PC-3 (cell line): ENCODE data around the gene PTEN. TPM values are rescaled to one million over a fixed set of nuclear protein-coding genes. Genes with fewer than 3 reads are reported as not detected.

Source experiments
- ATAC-seq: fragments of 200-7000 bp; cut with Tn5 transposase; 2 replicates; pipeline ENCODE4 v1.9.1; 2020; ENCODE audit warnings: mild to moderate bottlenecking, moderate library complexity
- BruUV-seq: library from RNA; stranded (reverse); fragments of 400-500 nt; replicated peaks from 2 replicates; lab custom pipeline; 2021; lab: Mats Ljungman, UMichigan
- CTCF ChIA-PET: fragments of 300-600 bp; sonication (Branson Sonifier 250); formaldehyde crosslinking; loops from one replicate; lab custom pipeline; 2022; ENCODE audit warnings: antibody characterized with exemption; lab: Charles Lee
- POLR2A ChIA-PET: fragments of 300-600 bp; sonication (Branson Sonifier 250); formaldehyde crosslinking; loops from one replicate; lab custom pipeline; 2022; ENCODE audit warnings: antibody characterized with exemption; ENCODE audit not compliant: unreplicated experiment; lab: Charles Lee
- DNase-seq: peaks from one replicate; pipeline ENCODE4 v3.0.0-alpha.2; 2015
- H2AFZ ChIP-seq: fragments of 300-600 bp; sonication (generic); 2 replicates; pipeline ENCODE4 v1.6.0; 2016; ENCODE audit warnings: antibody characterized with exemption, low read length
- H3F3A ChIP-seq: fragments of 300-600 bp; sonication (generic); one replicate; pipeline ENCODE4 v1.6.0; 2017; ENCODE audit warnings: antibody characterized with exemption, low read length, control low read depth, mild to moderate bottlenecking; ENCODE audit not compliant: unreplicated experiment
- H3K27ac ChIP-seq: fragments of 300-600 bp; sonication (generic); 2 replicates; pipeline ENCODE4 v1.5.1; 2016; ENCODE audit warnings: mild to moderate bottlenecking, low read length
- H3K27me3 ChIP-seq: fragments of 300-600 bp; sonication (generic); 2 replicates; pipeline ENCODE4 v1.6.1; 2016; ENCODE audit warnings: low read length, mixed read lengths
- H3K36me3 ChIP-seq: fragments of 300-600 bp; sonication (generic); 2 replicates; pipeline ENCODE4 v1.6.1; 2016; ENCODE audit warnings: low read depth, mixed run types, low read length, mixed read lengths
- H3K4me1 ChIP-seq: fragments of 300-600 bp; sonication (generic); 2 replicates; pipeline ENCODE4 v1.5.1; 2016; ENCODE audit warnings: low read length; ENCODE audit not compliant: insufficient read depth
- H3K4me2 ChIP-seq: fragments of 300-600 bp; sonication (generic); 2 replicates; pipeline ENCODE4 v1.6.0; 2016; ENCODE audit warnings: low read length
- H3K4me3 ChIP-seq: fragments of 300-600 bp; sonication (generic); 2 replicates; pipeline ENCODE4 v1.5.1; 2016; ENCODE audit warnings: mild to moderate bottlenecking, low read length, mixed read lengths
- H3K79me2 ChIP-seq: fragments of 300-600 bp; sonication (generic); 2 replicates; pipeline ENCODE4 v1.6.1; 2017; ENCODE audit warnings: low read length, mixed read lengths
- H3K9ac ChIP-seq: fragments of 300-600 bp; sonication (generic); 2 replicates; pipeline ENCODE4 v1.6.0; 2016; ENCODE audit warnings: mild to moderate bottlenecking, low read length
- H3K9me2 ChIP-seq: fragments of 300-600 bp; sonication (generic); replicated peaks from 2 replicates; pipeline ENCODE4 v1.6.1; 2016; ENCODE audit warnings: mixed run types, low read length, mixed read lengths
- H3K9me3 ChIP-seq: fragments of 300-600 bp; sonication (generic); 2 replicates; pipeline ENCODE4 v1.6.1; 2016; ENCODE audit warnings: low read length, mixed read lengths
- H4K20me1 ChIP-seq: fragments of 300-600 bp; sonication (generic); 2 replicates; pipeline ENCODE4 v1.6.1; 2016; ENCODE audit warnings: low read length, mixed read lengths
- CTCF ChIP-seq: fragments of 300-600 bp; sonication (generic); conservative IDR thresholded peaks from 2 replicates; pipeline ENCODE4 v1.5.1; 2017; ENCODE audit warnings: antibody characterized with exemption, low read depth, mild to moderate bottlenecking, low read length
- EZH2 ChIP-seq: fragments of 300-600 bp; sonication (generic); IDR thresholded peaks from one replicate; pipeline ENCODE4 v1.6.1; 2017; ENCODE audit warnings: antibody characterized with exemption, mild to moderate bottlenecking, low read length; ENCODE audit not compliant: unreplicated experiment
- EZH2phosphoT487 ChIP-seq: fragments of 300-600 bp; sonication (generic); IDR thresholded peaks from 2 replicates; pipeline ENCODE4 v1.6.1; 2018; ENCODE audit warnings: mild to moderate bottlenecking, antibody characterized with exemption, low read length, borderline replicate concordance
- intact Hi-C: fragments of 100-400 bp; cut with micrococcal nuclease; formaldehyde crosslinking; loops from 2 replicates; pipeline ENCODE4 v1.9.0; 2023
- total RNA-seq: library from RNA; depleted of rRNA; stranded (reverse); fragments of >200 nt; gene quantifications from 2 replicates; pipeline ENCODE4 v1.2.3, GENCODE V29; 2014

The PTEN gene
- total RNA-seq, 1 experiment from 2014 or later: 7.8 TPM

GRCh38 chr10:87978166-87978565 is 114.7 kb downstream of the PTEN start:
- H3K4me2 ChIP-seq: no peak overlapping the region
- no TSS peak for BruUV-seq
- H3K27ac ChIP-seq: no peak overlapping the region
- intact Hi-C loops: no loop called here
- H3K79me2 ChIP-seq: no peaks in the 10 kb centered on the region
- no peaks in the 10 kb centered on the region for H3K36me3 ChIP-seq
- no peaks in the 10 kb centered on the region for H4K20me1 ChIP-seq
- POLR2A ChIA-PET: no interaction called here
- H3K9me2 ChIP-seq: no peaks in the 10 kb centered on the region
- H3K27me3 ChIP-seq: no peaks in the 10 kb centered on the region
- no peak overlapping the region for H3K9ac ChIP-seq
- H3K4me3 ChIP-seq: no peak overlapping the region
- no peak overlapping the region for H2AFZ ChIP-seq
- TF ChIP-seq EZH2 (no peak), EZH2phosphoT487 (no peak), CTCF (no peak)
- no peak for ATAC-seq
- H3K4me1 ChIP-seq: no peaks in the 10 kb centered on the region
- CTCF ChIA-PET: no interaction called here
- no peaks in the 10 kb centered on the region for H3K9me3 ChIP-seq
- no peak for DNase-seq
- no peaks in the 10 kb centered on the region for H3F3A ChIP-seq

GRCh38 chr10:87979847-87980246 is 116.4 kb downstream of the PTEN start:
- intact Hi-C loops: no loop called here
- ATAC-seq (no peak), DNase-seq (no peak)
- Histone ChIP-seq H3K4me1 (no peaks in the 10 kb centered on the region), H3K79me2 (no peaks in the 10 kb centered on the region), H3K9me2 (no peaks in the 10 kb centered on the region), H3K4me2 (no peak overlapping the region), H3K9me3 (no peaks in the 10 kb centered on the region), H4K20me1 (no peaks in the 10 kb centered on the region), H3K27ac (no peak overlapping the region), H3K27me3 (no peaks in the 10 kb centered on the region), H2AFZ (no peak overlapping the region), H3K9ac (no peak overlapping the region), H3K4me3 (no peak overlapping the region), H3F3A (no peaks in the 10 kb centered on the region), H3K36me3 (no peaks in the 10 kb centered on the region)
- TF ChIP-seq CTCF: no peak
- TF ChIP-seq EZH2: no peak
- no peak for TF ChIP-seq EZH2phosphoT487
- ChIA-PET CTCF (no interaction called here), POLR2A (no interaction called here)
- no TSS peak for BruUV-seq

- Histone ChIP-seq H3K27me3 (no peaks in the 10 kb centered on the region), H3K4me1 (no peaks in the 10 kb centered on the region), H3K4me3 (no peak overlapping the region), H4K20me1 (no peaks in the 10 kb centered on the region), H2AFZ (no peak overlapping the region), H3K27ac (no peak overlapping the region), H3K4me2 (no peak overlapping the region), H3K36me3 (no peaks in the 10 kb centered on the region), H3K9me2 (no peaks in the 10 kb centered on the region), H3K79me2 (no peaks in the 10 kb centered on the region), H3K9me3 (no peaks in the 10 kb centered on the region), H3F3A (no peaks in the 10 kb centered on the region), H3K9ac (no peak overlapping the region)
- ChIA-PET POLR2A (no interaction called here), CTCF (no interaction called here)
- DNase-seq: no peak
- BruUV-seq: no TSS peak
- intact Hi-C loops: no loop called here
- TF ChIP-seq EZH2phosphoT487 (no peak), EZH2 (no peak), CTCF (no peak)
- ATAC-seq: no peak
Measured at GRCh38 chr10:87983716-87984115, 120.3 kb downstream of the PTEN start.
